ENCODE results near the gene TRIM44. TPM values are rescaled to one million over a fixed set of nuclear protein-coding genes. Genes with fewer than 3 reads are reported as not detected.

Gene TRIM44
- total RNA-seq, 1 donor from 2014 or later: 67.0 TPM

- intact Hi-C loops (cut with micrococcal nuclease): no loop called here
- H3K27me3 Mint-ChIP-seq: peaks cover 32% of the 10 kb centered on the region
- no peak for ATAC-seq (ENCODE audit: low read depth)
These were observed 7.9 kb upstream of the TRIM44 start for GRCh38 chr11:35654711-35655110.

GRCh38 chr11:35655254-35655653 lies 7.3 kb upstream of the TRIM44 start:
- ChIA-PET POLR2A (no interaction called here), CTCF (no interaction called here)
- DNase-seq: no peak
- Mint-ChIP-seq H3K4me3 (no peak overlapping the region), H3K27me3 (peaks cover 32% of the 10 kb centered on the region), H3K4me1 (no peaks in the 10 kb centered on the region), H3K9me3 (no peaks in the 10 kb centered on the region), H3K27ac (no peak overlapping the region), H3K36me3 (ENCODE audit: low read depth) (no peaks in the 10 kb centered on the region)
- TF ChIP-seq CTCF (IDR thresholded peaks at IDR 0.05): no peak
- intact Hi-C loops (cut with micrococcal nuclease): no loop called here
- no peak for ATAC-seq (ENCODE audit: low read depth)

More at GRCh38 chr11:35654711-35655110, 7.9 kb upstream of the TRIM44 start:
- H3K4me3 Mint-ChIP-seq: no peak overlapping the region
- ChIA-PET CTCF (no interaction called here), POLR2A (no interaction called here)
- no peaks in the 10 kb centered on the region for H3K9me3 Mint-ChIP-seq
- DNase-seq: no peak
- no peaks in the 10 kb centered on the region for H3K4me1 Mint-ChIP-seq
- no peak for TF ChIP-seq CTCF (IDR thresholded peaks at IDR 0.05)
- H3K36me3 Mint-ChIP-seq (ENCODE audit: low read depth): no peaks in the 10 kb centered on the region
- no peak overlapping the region for H3K27ac Mint-ChIP-seq

GRCh38 chr11:35655856-35656255 lies 6.7 kb upstream of the TRIM44 start:
- CTCF ChIA-PET: no interaction called here
- no peak overlapping the region for H3K27ac Mint-ChIP-seq
- intact Hi-C loops (cut with micrococcal nuclease): no loop called here
- DNase-seq: no peak
- H3K27me3 Mint-ChIP-seq: peaks cover 30% of the 10 kb centered on the region
- no peak for TF ChIP-seq CTCF (IDR thresholded peaks at IDR 0.05)
- H3K4me3 Mint-ChIP-seq: no peak overlapping the region
- H3K4me1 Mint-ChIP-seq: no peaks in the 10 kb centered on the region
- no peaks in the 10 kb centered on the region for H3K36me3 Mint-ChIP-seq (ENCODE audit: low read depth)
- POLR2A ChIA-PET: no interaction called here
- no peaks in the 10 kb centered on the region for H3K9me3 Mint-ChIP-seq
- ATAC-seq (ENCODE audit: low read depth): no peak

DNA sequence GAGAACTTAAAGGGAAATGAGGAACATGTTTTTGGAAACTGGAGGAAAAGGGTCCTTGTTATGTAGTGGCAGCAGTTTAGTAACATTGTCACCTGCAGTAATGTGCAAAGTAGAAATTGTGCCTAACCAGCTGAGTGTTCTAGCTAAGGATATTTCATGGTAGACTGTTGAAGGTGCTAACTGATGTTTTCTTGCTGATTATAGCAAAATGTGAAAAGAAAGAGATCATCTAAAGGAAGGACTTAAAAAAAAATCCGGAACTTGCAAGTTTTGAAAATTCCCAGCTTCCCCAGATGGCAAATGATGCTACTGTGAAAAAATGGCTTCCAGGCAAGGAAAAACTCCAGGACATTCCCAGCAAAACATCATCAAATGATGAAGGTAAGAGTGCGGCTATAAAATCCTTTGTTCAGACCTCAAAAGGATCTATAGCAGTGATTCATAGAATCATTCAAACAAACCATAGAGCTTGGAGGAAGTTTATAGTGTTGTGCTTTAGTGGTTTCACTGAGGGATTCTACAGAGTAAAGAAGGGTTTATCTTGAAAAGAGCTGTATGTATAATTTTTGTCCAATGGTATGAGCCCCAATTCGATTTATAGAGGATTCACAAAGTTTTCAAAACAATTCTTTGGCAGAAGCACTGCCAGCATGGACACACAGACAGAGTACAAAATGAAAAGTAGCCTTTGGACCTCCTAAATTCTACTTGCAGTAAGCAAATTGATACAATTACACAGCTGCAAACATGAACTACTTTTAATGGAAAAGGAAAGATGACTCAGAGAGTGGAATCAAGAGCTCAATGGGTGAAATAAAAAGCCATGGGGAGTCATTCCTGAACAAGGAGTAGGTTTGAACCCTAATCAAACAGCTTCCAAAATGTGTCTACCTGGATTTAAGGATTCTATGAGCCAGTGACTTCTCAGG lies 4.3 kb upstream of the TRIM44 start:
- H3K4me1 Mint-ChIP-seq: peaks cover 19% of the 10 kb centered on the region
- ChIA-PET POLR2A (no interaction called here), CTCF (no interaction called here)
- peaks cover 2% of the 10 kb centered on the region for H3K9me3 Mint-ChIP-seq
- peaks cover 18% of the 10 kb centered on the region for H3K27me3 Mint-ChIP-seq
- intact Hi-C loops (cut with micrococcal nuclease): no loop called here
- ATAC-seq (ENCODE audit: low read depth): no peak
- TF ChIP-seq CTCF (IDR thresholded peaks at IDR 0.05): no peak
- H3K36me3 Mint-ChIP-seq (ENCODE audit: low read depth): peaks cover 10% of the 10 kb centered on the region
- H3K27ac Mint-ChIP-seq: no peak overlapping the region
- H3K4me3 Mint-ChIP-seq: no peak overlapping the region
- DNase-seq: no peak

- H3K27me3 Mint-ChIP-seq: peaks cover 6% of the 10 kb centered on the region
- H3K27ac Mint-ChIP-seq: peak overlapping the region; percentile 98
- POLR2A ChIA-PET: interaction anchor here (1.0 kb wide), 1 partner anchor 25 kb away, joined by 4 read pairs; no protein-coding TSS in a partner anchor
- ATAC-seq (ENCODE audit: low read depth) (no peak), DNase-seq (no peak)
- peaks cover 22% of the 10 kb centered on the region for H3K9me3 Mint-ChIP-seq
- CTCF ChIA-PET: no interaction called here
- peak overlapping the region; percentile 98 for H3K4me3 Mint-ChIP-seq
- peaks cover 47% of the 10 kb centered on the region for H3K4me1 Mint-ChIP-seq
- no peak for TF ChIP-seq CTCF (IDR thresholded peaks at IDR 0.05)
- intact Hi-C loops (cut with micrococcal nuclease): no loop called here
- peaks cover 34% of the 10 kb centered on the region for H3K36me3 Mint-ChIP-seq (ENCODE audit: low read depth)
These were observed 1.0 kb upstream of the TRIM44 start for GRCh38 chr11:35661534-35661933.

Data from activated B cell treated with CpG ODN at 0.5 μM for 24 hours (primary cell).